GM19035 (cell line): ENCODE data around the gene ISM1.

Experiments
- ATAC-seq: cut with Tn5 transposase; IDR thresholded peaks from one replicate; pipeline ENCODE4 v1.9.1; 2021; ENCODE audit not compliant: unreplicated experiment

The ISM1 gene

GRCh38 chr20:13340088-13340487 is 119.0 kb downstream of the ISM1 start:
- ATAC-seq: no peak

GRCh38 chr20:13341737-13342393 is 120.8 kb downstream of the ISM1 start:
- no peak for ATAC-seq

- no peak for ATAC-seq
These were observed 121.6 kb downstream of the ISM1 start for GRCh38 chr20:13342469-13343242.

GRCh38 chr20:13344671-13345070 is 123.6 kb downstream of the ISM1 start:
- ATAC-seq: no peak

- ATAC-seq: no peak
These were observed 127.5 kb downstream of the ISM1 start for GRCh38 chr20:13348311-13349234.

- no peak for ATAC-seq
These were observed 128.1 kb downstream of the ISM1 start for GRCh38 chr20:13349235-13349604.
